Activated naive CD4-positive, alpha-beta T cell treated with anti-CD3 and anti-CD28 coated beads, Interleukin-2, amount 50 U/mL, for 16 hours (primary cell): ENCODE data around the gene DCST1.

Source experiments
- DNase-seq: peaks from one replicate; pipeline ENCODE4 v3.0.0-alpha.2; 2020

Gene DCST1

DNA sequence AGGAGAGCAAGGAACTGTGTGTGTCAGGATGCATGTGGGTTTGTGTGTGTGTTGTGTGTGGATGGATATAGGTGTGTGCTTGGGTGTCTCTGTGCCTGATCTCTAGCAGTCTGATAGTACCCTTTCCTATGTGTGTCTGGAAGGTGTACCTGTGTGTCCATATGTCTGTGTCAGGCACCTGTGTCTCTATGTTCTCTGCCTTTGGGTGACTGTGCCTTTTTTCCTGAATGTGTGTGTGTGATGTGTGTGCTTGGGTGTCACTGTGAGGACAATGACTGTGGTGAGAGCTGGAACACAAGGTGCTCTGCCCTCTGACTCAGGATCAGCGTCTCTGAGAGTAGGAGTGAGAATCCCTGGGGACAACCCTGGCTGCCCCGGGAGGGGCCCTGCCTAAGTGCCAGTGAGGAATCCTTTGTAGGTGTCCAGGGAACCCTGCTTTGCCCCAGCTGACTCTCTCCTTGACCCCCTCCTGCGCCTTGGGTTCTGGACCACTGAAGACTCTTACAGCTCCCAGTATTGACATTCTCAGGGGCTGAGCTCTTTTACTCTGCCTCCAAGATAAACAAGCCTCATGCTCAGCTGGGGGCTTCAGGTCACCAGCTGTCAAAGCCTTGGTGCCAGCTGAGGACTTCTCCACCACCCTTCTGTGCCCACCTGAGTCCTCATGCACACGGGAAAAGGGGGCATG lies 44.3 kb downstream of the DCST1 start:
- no peak for DNase-seq

- peak; percentile 61 for DNase-seq
Observed at GRCh38 chr1:155078469-155079209, 45.0 kb downstream of the DCST1 start, which contains the start of gene EFNA3. Gene EFNA3 (plus strand): TSS chr1:155078837. CDS start chr1:155078942, 105 bp downstream.

DNA sequence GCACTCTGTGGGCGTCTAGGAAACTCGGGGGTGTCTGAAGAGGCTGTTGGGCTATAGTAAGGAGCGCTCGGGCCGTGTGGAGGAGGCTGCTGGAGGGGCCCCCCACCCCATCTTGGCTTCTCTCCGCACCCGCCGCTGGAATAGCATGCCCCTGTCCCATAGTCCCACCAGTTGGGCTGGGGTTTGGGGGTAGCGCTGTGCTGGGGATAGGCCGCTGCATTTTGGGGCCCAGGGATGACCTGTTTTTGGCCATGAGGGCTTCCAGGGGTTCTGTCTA lies 45.5 kb downstream of the DCST1 start:
- DNase-seq = no peak

DNA sequence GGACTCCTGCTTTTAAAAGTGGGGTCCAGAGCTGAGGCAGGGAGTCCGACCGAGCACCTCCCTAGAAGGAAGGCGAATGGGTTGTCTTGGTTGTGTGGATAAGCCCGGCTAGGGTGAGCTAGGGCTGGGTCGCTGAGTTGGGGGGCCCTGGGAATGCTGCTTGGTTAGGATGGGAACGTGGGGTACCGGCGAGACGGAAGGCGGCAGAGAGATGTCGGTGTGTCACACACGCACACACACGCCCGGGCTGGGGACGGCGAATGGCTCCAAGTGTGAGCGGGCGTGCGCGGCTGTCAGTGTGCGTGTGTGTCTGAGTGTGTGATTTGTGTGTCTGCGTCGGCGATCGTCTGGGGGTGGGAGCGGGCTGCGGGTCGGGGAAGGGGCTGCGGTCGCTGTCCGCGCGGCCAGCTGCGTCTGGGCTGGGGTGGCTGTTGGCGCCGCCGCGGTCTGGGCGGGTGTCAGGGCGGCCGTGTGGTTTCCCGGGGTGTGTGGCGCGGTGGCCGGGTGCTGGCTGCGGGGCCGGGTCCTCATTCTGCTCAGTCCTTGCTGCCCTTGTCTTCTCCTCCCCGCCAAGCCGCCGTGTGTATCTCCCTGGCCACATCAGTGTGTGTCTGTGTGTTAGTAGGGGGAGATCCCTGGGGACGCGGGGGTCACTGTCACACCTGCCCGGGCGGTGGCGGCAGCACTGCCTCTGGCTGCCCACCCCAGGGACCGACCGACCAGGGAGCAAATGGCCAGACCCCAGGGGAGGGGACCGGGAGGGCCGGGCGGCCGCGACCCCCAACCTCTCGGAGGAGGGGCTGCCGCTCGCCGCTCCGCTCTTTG lies 46.1 kb downstream of the DCST1 start:
- DNase-seq = no peak

GRCh38 chr1:155080312-155081228 lies 46.9 kb downstream of the DCST1 start:
- peak; percentile 45 for DNase-seq

GRCh38 chr1:155081472-155082300 lies 48.1 kb downstream of the DCST1 start:
- DNase-seq = peak; percentile 49

- peak; percentile 52 for DNase-seq
Observed at GRCh38 chr1:155082301-155083051, 48.9 kb downstream of the DCST1 start.

GRCh38 chr1:155083052-155083541 lies 49.5 kb downstream of the DCST1 start:
- DNase-seq = no peak

DNA sequence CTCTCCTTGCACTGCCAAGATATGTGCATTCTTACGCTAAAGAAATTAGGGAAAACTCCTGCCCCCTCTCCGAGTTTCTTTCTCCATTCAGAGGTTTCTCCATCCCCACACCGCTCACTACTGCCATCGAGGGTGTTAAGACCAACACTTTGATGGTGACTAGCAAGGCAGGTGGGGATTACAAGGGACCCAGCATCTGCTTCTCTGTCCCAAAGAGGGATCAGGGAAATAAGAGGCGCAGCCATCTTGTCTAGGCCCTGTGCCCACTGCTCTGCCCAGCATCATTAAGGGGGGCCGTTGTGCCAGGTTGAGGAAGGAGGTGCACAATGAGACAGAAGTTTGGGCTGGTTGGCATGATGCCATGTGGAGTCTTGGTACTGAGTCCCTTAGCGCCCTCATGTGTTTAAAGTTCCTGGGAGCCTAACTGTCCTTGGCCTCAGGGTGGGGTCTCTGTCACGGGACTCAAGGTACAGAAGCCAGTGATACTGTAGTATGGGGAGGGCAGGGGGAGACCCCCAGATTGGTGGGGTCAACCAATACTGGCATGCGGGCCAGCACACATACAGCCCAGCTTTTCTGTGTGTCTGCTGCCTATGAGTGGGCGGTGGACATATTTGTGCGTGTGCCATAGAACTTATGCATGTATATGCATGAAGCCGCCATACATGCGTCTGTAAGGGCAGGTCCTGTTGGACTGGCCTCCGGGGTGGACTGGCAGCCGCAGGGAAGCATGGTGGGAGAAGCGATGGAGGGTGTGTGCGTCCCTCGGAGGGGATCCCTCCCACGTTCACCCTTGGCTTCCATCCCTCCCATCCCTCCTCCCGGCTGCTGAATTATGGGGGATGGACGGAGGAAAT lies 50.5 kb downstream of the DCST1 start:
- DNase-seq = no peak

- peak; percentile 93 for DNase-seq
Observed at GRCh38 chr1:155084722-155085503, 51.3 kb downstream of the DCST1 start.

- DNase-seq = peak; percentile 83
Observed at GRCh38 chr1:155085504-155086127, 52.0 kb downstream of the DCST1 start.

GRCh38 chr1:155086128-155086741 lies 52.6 kb downstream of the DCST1 start:
- DNase-seq = peak; percentile 80

DNA sequence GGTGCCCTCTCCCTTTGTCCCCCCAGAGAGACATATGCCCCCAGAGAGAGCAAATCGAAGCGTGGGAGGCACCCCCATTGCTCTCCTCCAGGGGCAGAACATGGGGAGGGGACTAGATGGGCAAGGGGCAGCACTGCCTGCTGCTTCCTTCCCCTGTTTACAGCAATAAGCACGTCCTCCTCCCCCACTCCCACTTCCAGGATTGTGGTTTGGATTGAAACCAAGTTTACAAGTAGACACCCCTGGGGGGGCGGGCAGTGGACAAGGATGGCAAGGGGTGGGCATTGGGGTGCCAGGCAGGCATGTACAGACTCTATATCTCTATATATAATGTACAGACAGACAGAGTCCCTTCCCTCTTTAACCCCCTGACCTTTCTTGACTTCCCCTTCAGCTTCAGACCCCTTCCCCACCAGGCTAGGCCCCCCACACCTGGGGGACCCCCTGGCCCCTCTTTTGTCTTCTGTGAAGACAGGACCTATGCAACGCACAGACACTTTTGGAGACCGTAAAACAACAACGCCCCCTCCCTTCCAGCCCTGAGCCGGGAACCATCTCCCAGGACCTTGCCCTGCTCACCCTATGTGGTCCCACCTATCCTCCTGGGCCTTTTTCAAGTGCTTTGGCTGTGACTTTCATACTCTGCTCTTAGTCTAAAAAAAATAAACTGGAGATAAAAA lies 53.4 kb downstream of the DCST1 start:
- no peak for DNase-seq

- DNase-seq = peak; percentile 83
Observed at GRCh38 chr1:155091071-155092051, 57.7 kb downstream of the DCST1 start.

DNA sequence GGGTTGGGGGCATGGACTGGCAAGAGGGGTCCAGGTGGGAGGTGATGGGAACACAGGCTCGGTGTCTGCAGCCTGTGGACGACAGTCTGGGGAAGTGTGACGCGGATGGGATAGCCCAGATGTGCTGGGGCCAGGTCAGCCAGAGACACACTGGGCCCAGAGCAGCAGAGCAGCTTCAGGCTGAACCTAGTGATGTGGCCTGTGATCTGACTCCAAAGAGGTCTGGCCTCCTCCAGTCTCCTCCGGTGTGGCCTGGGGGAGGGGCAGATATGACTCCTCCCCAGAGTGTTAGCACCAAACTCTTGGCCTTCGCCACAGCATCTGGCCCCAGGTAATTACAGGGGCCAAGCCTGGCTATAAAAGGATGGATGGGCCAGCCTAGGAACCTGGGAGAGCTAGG lies 58.5 kb downstream of the DCST1 start:
- no peak for DNase-seq

DNA sequence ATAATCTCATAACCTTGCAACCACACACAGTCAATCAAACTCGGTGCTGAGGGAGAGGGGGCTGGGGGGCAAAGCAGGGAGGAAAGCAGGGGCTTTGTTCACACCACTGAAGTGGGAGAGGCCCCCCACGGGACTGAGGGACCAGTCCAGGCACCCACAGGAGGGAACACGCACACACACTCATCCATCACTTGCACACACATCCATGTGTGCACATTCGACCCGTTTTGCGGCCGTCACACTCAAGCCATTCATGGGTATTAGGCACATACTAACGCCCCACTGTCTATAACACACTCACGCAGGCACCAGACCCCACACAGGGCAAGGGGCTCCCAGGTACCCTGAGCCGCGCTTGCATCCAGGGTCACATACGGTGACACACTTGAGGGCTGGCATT lies 59.0 kb downstream of the DCST1 start:
- DNase-seq = no peak
